HepG2 (cell line): Measurements from ENCODE around the gene IL22RA1. TPM values are rescaled to one million over a fixed set of nuclear protein-coding genes. Genes with fewer than 3 reads are reported as not detected.
A peak's percentile ranks its signal among the peaks of the same experiment; 100 is the strongest.

ENCODE experiments used
- ATF7-NPFF ChIP-seq: sonication (generic); formaldehyde crosslinking; IDR thresholded peaks from 2 replicates; pipeline ENCODE4 v1.8.1; 2023; ENCODE audit warnings: mild to moderate bottlenecking, low read depth, missing genetic modification reagents, moderate library complexity
- DMTF1 ChIP-seq: sonication (generic); formaldehyde crosslinking; IDR thresholded peaks from 2 replicates; pipeline ENCODE4 v1.4.0; 2020; ENCODE audit warnings: mild to moderate bottlenecking, missing genetic modification reagents
- HINFP ChIP-seq: sonication (generic); formaldehyde crosslinking; IDR thresholded peaks from 2 replicates; pipeline ENCODE4 v1.4.0; 2020; ENCODE audit warnings: low read depth, mild to moderate bottlenecking, missing genetic modification reagents
- KMT2A ChIP-seq: sonication (generic); formaldehyde crosslinking; IDR thresholded peaks from 2 replicates; pipeline ENCODE4 v1.4.0; 2020; ENCODE audit warnings: missing genetic modification reagents
- NFAT5 ChIP-seq: sonication (generic); formaldehyde crosslinking; IDR thresholded peaks from 2 replicates; pipeline ENCODE4 v1.4.0; 2020; ENCODE audit warnings: missing genetic modification reagents
- ONECUT2 ChIP-seq: sonication (generic); formaldehyde crosslinking; IDR thresholded peaks from 2 replicates; pipeline ENCODE4 v1.4.0; 2020; ENCODE audit warnings: missing genetic modification reagents
- POGZ ChIP-seq: sonication (generic); formaldehyde crosslinking; IDR thresholded peaks from 2 replicates; pipeline ENCODE4 v1.4.0; 2020; ENCODE audit warnings: mild to moderate bottlenecking, missing genetic modification reagents
- RARA ChIP-seq: IDR thresholded peaks from 2 replicates; pipeline ENCODE4 v1.6.1; 2016; ENCODE audit warnings: missing genetic modification reagents, missing compliant biosample characterization
- RCOR2 ChIP-seq: IDR thresholded peaks from 2 replicates; pipeline ENCODE4 v1.6.1; 2016; ENCODE audit warnings: missing biosample characterization, missing genetic modification reagents
- SALL1 ChIP-seq: sonication (generic); formaldehyde crosslinking; IDR thresholded peaks from 2 replicates; pipeline ENCODE4 v1.8.0; 2022; ENCODE audit warnings: mild to moderate bottlenecking, missing genetic modification reagents
- SNAI1 ChIP-seq: sonication (generic); formaldehyde crosslinking; IDR thresholded peaks from 2 replicates; pipeline ENCODE4 v1.5.0; 2020; ENCODE audit warnings: mild to moderate bottlenecking, missing genetic modification reagents, borderline replicate concordance
- TERF1 ChIP-seq: sonication (generic); formaldehyde crosslinking; IDR thresholded peaks from 2 replicates; pipeline ENCODE4 v1.8.0; 2022; ENCODE audit warnings: mild to moderate bottlenecking, missing genetic modification reagents, moderate library complexity
- ZNF136 ChIP-seq: sonication (generic); formaldehyde crosslinking; IDR thresholded peaks from 2 replicates; pipeline ENCODE4 v1.8.1; 2022; ENCODE audit warnings: low read depth, mild to moderate bottlenecking, moderate library complexity, missing genetic modification reagents
- ZNF280B ChIP-seq: sonication (generic); formaldehyde crosslinking; IDR thresholded peaks from 2 replicates; pipeline ENCODE4 v1.5.0; 2020; ENCODE audit warnings: missing genetic modification reagents, mild to moderate bottlenecking, borderline replicate concordance
- ZNF34 ChIP-seq: sonication (generic); formaldehyde crosslinking; IDR thresholded peaks from 2 replicates; pipeline ENCODE4 v1.4.0; 2020; ENCODE audit warnings: mild to moderate bottlenecking, missing genetic modification reagents, borderline replicate concordance
- ZNF549 ChIP-seq: sonication (generic); formaldehyde crosslinking; IDR thresholded peaks from 2 replicates; pipeline ENCODE4 v1.5.0; 2020; ENCODE audit warnings: missing genetic modification reagents
- ZNF616 ChIP-seq: sonication (generic); formaldehyde crosslinking; IDR thresholded peaks from 2 replicates; pipeline ENCODE4 v1.5.0; 2020; ENCODE audit warnings: low read depth, mild to moderate bottlenecking, missing genetic modification reagents
- ZNF660 ChIP-seq: sonication (generic); formaldehyde crosslinking; IDR thresholded peaks from 2 replicates; pipeline ENCODE4 v1.5.1; 2020; ENCODE audit warnings: mild to moderate bottlenecking, low read depth, missing genetic modification reagents, borderline replicate concordance
- ZSCAN20 ChIP-seq: sonication (generic); formaldehyde crosslinking; IDR thresholded peaks from 2 replicates; pipeline ENCODE4 v1.4.0; 2020; ENCODE audit warnings: missing genetic modification reagents, mild to moderate bottlenecking, borderline replicate concordance
- polyA plus RNA-seq, 8 experiments: library from polyadenylated mRNA; depleted of rRNA in 3 of 8; stranded (reverse) in 7 of 8; unstranded in 1 of 8; fragments of >200 nt; fragmentation: Illumina TruSeq in 4 of 8; extraction: Trizol in 4 of 8; gene quantifications; 2 replicates each; pipeline versions ENCODE4 v1.2.1 to v1.2.3, GENCODE V29; 2011 to 2016; ENCODE audit warnings: low read depth in 4 of 8, missing spikeins in 1 of 8, mixed read lengths in 1 of 8; ENCODE audit not compliant: insufficient read depth in 1 of 8
- total RNA-seq, 5 experiments: library from RNA; depleted of rRNA; stranded (reverse); fragments of >200 nt; fragmentation: Illumina TruSeq; extraction: Trizol; gene quantifications; 2 replicates each; pipeline ENCODE4 v1.2.3, GENCODE V29; 2016; ENCODE audit warnings: low read depth in 1 of 5

IL22RA1 gene
- total and polyA plus RNA-seq, 2 of the 13 experiments (the other 11 are each of a cell fraction or from before 2014, with no cell fraction given): 4.4 to 10.2 TPM

GRCh38 chr1:24119489-24119858 lies 23.5 kb downstream of the IL22RA1 start (continued):
- TF ChIP-seq ZNF616 (CRISPR knock-in tag) (no peak), ZNF549 (CRISPR knock-in tag) (no peak), ZNF34 (CRISPR knock-in tag) (no peak), ATF7-NPFF (CRISPR knock-in tag) (no peak), KMT2A (no peak), ZSCAN20 (CRISPR knock-in tag) (no peak), RCOR2 (CRISPR knock-in tag) (no peak), ONECUT2 (CRISPR knock-in tag) (no peak), NFAT5 (CRISPR knock-in tag) (no peak), ZNF136 (CRISPR knock-in tag) (no peak), POGZ (CRISPR knock-in tag) (0 out of 2 replicates have a peak, but pooled peaks have one; percentile 18), ZNF660 (CRISPR knock-in tag) (no peak), ZNF280B (no peak), RARA (no peak), HINFP (CRISPR knock-in tag) (no peak), SNAI1 (0 out of 2 replicates have a peak, but pooled peaks have one; percentile 81), SALL1 (CRISPR knock-in tag) (no peak), DMTF1 (no peak), TERF1 (CRISPR knock-in tag) (no peak)
